ENCODE data around the gene TESK1.
A peak's percentile ranks its signal among the peaks of the same experiment; 100 is the strongest.
"Not testable (repeated sequence)": the region's sequence is repeated elsewhere in the genome, so short reads cannot be mapped to it uniquely, and the experiment has no call there.

Gene TESK1

GRCh38 chr9:35639631-35640030, 34.6 kb downstream of the TESK1 start:
- H3K4me1 ChIP-seq (ENCODE audit: insufficient read depth, low read length, severe bottlenecking): peaks cover 55% of the 10 kb centered on the region
- H3K9me2 ChIP-seq (ENCODE audit: low read depth, low read length): no peaks in the 10 kb centered on the region
- H3K27me3 ChIP-seq (ENCODE audit: insufficient read depth, low read length): no peaks in the 10 kb centered on the region
- H3K79me2 ChIP-seq (ENCODE audit: insufficient read depth, low read length): no peaks in the 10 kb centered on the region
- peaks cover 27% of the 10 kb centered on the region for H3K36me3 ChIP-seq (ENCODE audit: insufficient read depth, low read length)
- H2AFZ ChIP-seq (ENCODE audit: low read length): no peak overlapping the region
- peak overlapping the region; percentile 91 for H3K27ac ChIP-seq (ENCODE audit: low read depth, low read length, poor library complexity, severe bottlenecking)
- H3K9me3 ChIP-seq (ENCODE audit: low read length): no peaks in the 10 kb centered on the region
- H3K4me2 ChIP-seq (ENCODE audit: low read length): 0 out of 2 replicates have a peak overlapping the region, but pooled peaks have one; percentile 36
- H3F3A ChIP-seq (ENCODE audit: insufficient read depth, low read length): peaks cover 9% of the 10 kb centered on the region
- no peaks in the 10 kb centered on the region for H4K20me1 ChIP-seq (ENCODE audit: insufficient read depth, low read length)
- no peak overlapping the region for H3K4me3 ChIP-seq (ENCODE audit: low read depth, low read length, poor library complexity, severe bottlenecking)
- peak overlapping the region; percentile 49; the same call in 1 of the 2 replicates for H3K9ac ChIP-seq (ENCODE audit: low read length)
- TF ChIP-seq CTCF (IDR thresholded peaks at IDR 0.05; ENCODE audit: low read length): no peak
- TF ChIP-seq EZH2 (IDR thresholded peaks at IDR 0.05; ENCODE audit: borderline replicate concordance, low read length): no peak

- Histone ChIP-seq H3K36me3 (ENCODE audit: insufficient read depth, low read length) (peaks cover 27% of the 10 kb centered on the region), H3K4me1 (ENCODE audit: insufficient read depth, low read length, severe bottlenecking) (peaks cover 55% of the 10 kb centered on the region), H3K27ac (ENCODE audit: low read depth, low read length, poor library complexity, severe bottlenecking) (peak overlapping the region; percentile 91)
- not testable (repeated sequence) for H3K27me3 ChIP-seq (ENCODE audit: insufficient read depth, low read length); H3K79me2 ChIP-seq (ENCODE audit: insufficient read depth, low read length); H3F3A ChIP-seq (ENCODE audit: insufficient read depth, low read length); H3K9me3 ChIP-seq (ENCODE audit: low read length); H3K4me3 ChIP-seq (ENCODE audit: low read depth, low read length, poor library complexity, severe bottlenecking); H2AFZ ChIP-seq (ENCODE audit: low read length); H3K9me2 ChIP-seq (ENCODE audit: low read depth, low read length); H3K9ac ChIP-seq (ENCODE audit: low read length); H4K20me1 ChIP-seq (ENCODE audit: insufficient read depth, low read length); H3K4me2 ChIP-seq (ENCODE audit: low read length)
Observed at GRCh38 chr9:35640431-35640830, 35.4 kb downstream of the TESK1 start.

GRCh38 chr9:35641478-35641877, 36.4 kb downstream of the TESK1 start:
- H3F3A ChIP-seq (ENCODE audit: insufficient read depth, low read length); H3K9me3 ChIP-seq (ENCODE audit: low read length); H3K27ac ChIP-seq (ENCODE audit: low read depth, low read length, poor library complexity, severe bottlenecking); H3K4me2 ChIP-seq (ENCODE audit: low read length); H3K27me3 ChIP-seq (ENCODE audit: insufficient read depth, low read length); H3K4me3 ChIP-seq (ENCODE audit: low read depth, low read length, poor library complexity, severe bottlenecking); H2AFZ ChIP-seq (ENCODE audit: low read length); H3K9ac ChIP-seq (ENCODE audit: low read length); H4K20me1 ChIP-seq (ENCODE audit: insufficient read depth, low read length); H3K79me2 ChIP-seq (ENCODE audit: insufficient read depth, low read length); H3K9me2 ChIP-seq (ENCODE audit: low read depth, low read length): not testable (repeated sequence)
- Histone ChIP-seq H3K4me1 (ENCODE audit: insufficient read depth, low read length, severe bottlenecking) (peaks cover 53% of the 10 kb centered on the region), H3K36me3 (ENCODE audit: insufficient read depth, low read length) (peaks cover 27% of the 10 kb centered on the region)

GRCh38 chr9:35643046-35643445, 38.0 kb downstream of the TESK1 start:
- Histone ChIP-seq H3K9me3 (ENCODE audit: low read length) (no peaks in the 10 kb centered on the region), H3K27ac (ENCODE audit: low read depth, low read length, poor library complexity, severe bottlenecking) (no peak overlapping the region), H4K20me1 (ENCODE audit: insufficient read depth, low read length) (no peaks in the 10 kb centered on the region), H3K9me2 (ENCODE audit: low read depth, low read length) (no peaks in the 10 kb centered on the region), H3K27me3 (ENCODE audit: insufficient read depth, low read length) (no peaks in the 10 kb centered on the region), H3K4me3 (ENCODE audit: low read depth, low read length, poor library complexity, severe bottlenecking) (no peak overlapping the region), H3K79me2 (ENCODE audit: insufficient read depth, low read length) (no peaks in the 10 kb centered on the region), H3K4me2 (ENCODE audit: low read length) (no peak overlapping the region), H3F3A (ENCODE audit: insufficient read depth, low read length) (peaks cover 10% of the 10 kb centered on the region), H2AFZ (ENCODE audit: low read length) (no peak overlapping the region), H3K9ac (ENCODE audit: low read length) (no peak overlapping the region), H3K36me3 (ENCODE audit: insufficient read depth, low read length) (peaks cover 27% of the 10 kb centered on the region), H3K4me1 (ENCODE audit: insufficient read depth, low read length, severe bottlenecking) (peaks cover 54% of the 10 kb centered on the region)
- TF ChIP-seq EZH2 (IDR thresholded peaks at IDR 0.05; ENCODE audit: borderline replicate concordance, low read length) (no peak), CTCF (IDR thresholded peaks at IDR 0.05; ENCODE audit: low read length) (no peak)

- Histone ChIP-seq H3F3A (ENCODE audit: insufficient read depth, low read length) (peaks cover 17% of the 10 kb centered on the region), H3K36me3 (ENCODE audit: insufficient read depth, low read length) (peaks cover 18% of the 10 kb centered on the region), H3K4me2 (ENCODE audit: low read length) (peak overlapping the region; percentile 96), H3K4me3 (ENCODE audit: low read depth, low read length, poor library complexity, severe bottlenecking) (peak overlapping the region; percentile 80), H3K27ac (ENCODE audit: low read depth, low read length, poor library complexity, severe bottlenecking) (peak overlapping the region; percentile 92), H3K9ac (ENCODE audit: low read length) (peak overlapping the region; percentile 92), H3K4me1 (ENCODE audit: insufficient read depth, low read length, severe bottlenecking) (peaks cover 61% of the 10 kb centered on the region)
- H3K9me3 ChIP-seq (ENCODE audit: low read length); H4K20me1 ChIP-seq (ENCODE audit: insufficient read depth, low read length); H3K27me3 ChIP-seq (ENCODE audit: insufficient read depth, low read length); H2AFZ ChIP-seq (ENCODE audit: low read length); H3K9me2 ChIP-seq (ENCODE audit: low read depth, low read length); H3K79me2 ChIP-seq (ENCODE audit: insufficient read depth, low read length): not testable (repeated sequence)
Observed at GRCh38 chr9:35645736-35646135, 40.7 kb downstream of the TESK1 start.
